ENCODE results near the gene MRPL43. TPM values are rescaled to one million over a fixed set of nuclear protein-coding genes. Genes with fewer than 3 reads are reported as not detected.

MRPL43 gene
- polyA plus RNA-seq, 2 of the 4 experiments (the other 2 are of a cell fraction), result 76.3 to 83.4 TPM

DNA sequence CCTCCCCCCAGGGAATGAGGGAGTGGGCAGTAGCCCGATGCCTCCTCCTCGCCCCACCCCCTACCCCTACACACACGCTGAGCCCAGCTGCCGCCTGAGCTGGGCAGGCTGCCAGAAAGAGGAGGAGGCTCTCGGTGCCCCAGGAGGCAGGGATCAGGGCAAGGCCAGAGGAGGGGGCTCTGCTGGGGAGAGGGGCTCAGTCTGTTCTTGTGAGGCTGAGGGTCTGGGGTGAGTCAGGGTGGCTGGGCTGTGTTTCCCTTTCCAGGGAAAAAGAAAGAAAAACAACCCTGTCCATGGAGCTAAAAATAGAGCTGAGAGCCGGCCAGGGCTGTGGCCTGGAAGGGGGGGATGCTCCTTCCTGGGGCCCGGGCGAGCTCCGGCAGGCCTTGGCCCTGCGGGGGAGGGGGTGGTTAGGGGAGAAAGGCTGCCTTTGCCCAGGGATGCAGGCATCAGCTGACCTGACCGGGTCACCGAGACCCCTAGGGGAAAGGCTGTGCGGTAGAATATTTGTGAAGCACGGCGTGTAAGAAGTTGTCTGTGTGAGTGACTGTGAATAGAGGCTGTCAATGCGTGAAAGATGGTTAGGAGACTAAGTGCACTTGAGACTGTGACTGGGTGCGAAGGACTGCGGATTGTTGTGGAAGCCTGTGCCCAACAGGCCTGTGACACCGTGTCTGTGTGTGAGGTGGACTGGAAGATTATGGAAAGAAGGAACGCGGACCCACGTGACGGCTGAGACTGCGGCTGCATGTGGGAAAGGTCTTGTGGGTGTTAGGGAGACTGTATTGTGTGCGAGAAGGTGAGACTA lies 11.1 kb upstream of the MRPL43 start:
- ATAC-seq (peak; percentile 47 to 59), FAIRE-seq (no peak), DNase-seq (ENCODE audit: low read depth in 1 of 2, low spot score in 1 of 2) (peak; percentile 77 to 90)
- TF ChIP-seq CHD4 (IDR thresholded peaks at IDR 0.05; ENCODE audit: borderline replicate concordance), result no peak
- no peak for TF ChIP-seq CHD2 (IDR thresholded peaks at IDR 0.05; ENCODE audit: low read length, partially characterized antibody)
- TF ChIP-seq, protein P1, sequence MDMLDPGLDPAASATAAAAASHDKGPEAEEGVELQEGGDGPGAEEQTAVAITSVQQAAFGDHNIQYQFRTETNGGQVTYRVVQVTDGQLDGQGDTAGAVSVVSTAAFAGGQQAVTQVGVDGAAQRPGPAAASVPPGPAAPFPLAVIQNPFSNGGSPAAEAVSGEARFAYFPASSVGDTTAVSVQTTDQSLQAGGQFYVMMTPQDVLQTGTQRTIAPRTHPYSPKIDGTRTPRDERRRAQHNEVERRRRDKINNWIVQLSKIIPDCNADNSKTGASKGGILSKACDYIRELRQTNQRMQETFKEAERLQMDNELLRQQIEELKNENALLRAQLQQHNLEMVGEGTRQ (IDR thresholded peaks at IDR 0.05), result peak; percentile 54
- TF ChIP-seq NPAS2 (CRISPR knock-in tag; IDR thresholded peaks at IDR 0.05; ENCODE audit: borderline replicate concordance), result no peak
- no peak for TF ChIP-seq RNF2 (IDR thresholded peaks at IDR 0.05; ENCODE audit: borderline replicate concordance, low read depth)
- no peak for TF ChIP-seq CBX2 (IDR thresholded peaks at IDR 0.05; ENCODE audit: borderline replicate concordance, low read depth)
- peak; percentile 33; the same call in 1 of the 2 replicates for TF ChIP-seq PHF8 (IDR thresholded peaks at IDR 0.05; ENCODE audit: borderline replicate concordance, low read depth)
- ChIA-PET CTCF (interaction anchor here (0.6 to 25.8 kb wide), 27 partner anchors 9 to 144 kb away, joined by 3 to 608 read pairs (median 5); partner anchors contain the start of genes KAZALD1, MRPL43, PDZD7 and SFXN3), POLR2A (interaction anchor here (1.1 to 2.3 kb wide), 6 partner anchors 11 to 63 kb away, joined by 3 to 5 read pairs (median 3); partner anchors contain the start of genes KAZALD1, MRPL43 and TWNK)
- 5% methylated on average over 17 of the region's 25 CpGs for WGBS (ENCODE audit: missing lambda C conversion rate)
- H3K4me1 ChIP-seq, result peaks cover 27% of the 10 kb centered on the region
- H3K4me3 ChIP-seq, result peak overlapping the region; percentile 92
- no peaks in the 10 kb centered on the region for H3K9me3 ChIP-seq
- peak overlapping the region; percentile 89 for H3K4me2 ChIP-seq
- H3K27ac ChIP-seq, result peak overlapping the region; percentile 98

DNA sequence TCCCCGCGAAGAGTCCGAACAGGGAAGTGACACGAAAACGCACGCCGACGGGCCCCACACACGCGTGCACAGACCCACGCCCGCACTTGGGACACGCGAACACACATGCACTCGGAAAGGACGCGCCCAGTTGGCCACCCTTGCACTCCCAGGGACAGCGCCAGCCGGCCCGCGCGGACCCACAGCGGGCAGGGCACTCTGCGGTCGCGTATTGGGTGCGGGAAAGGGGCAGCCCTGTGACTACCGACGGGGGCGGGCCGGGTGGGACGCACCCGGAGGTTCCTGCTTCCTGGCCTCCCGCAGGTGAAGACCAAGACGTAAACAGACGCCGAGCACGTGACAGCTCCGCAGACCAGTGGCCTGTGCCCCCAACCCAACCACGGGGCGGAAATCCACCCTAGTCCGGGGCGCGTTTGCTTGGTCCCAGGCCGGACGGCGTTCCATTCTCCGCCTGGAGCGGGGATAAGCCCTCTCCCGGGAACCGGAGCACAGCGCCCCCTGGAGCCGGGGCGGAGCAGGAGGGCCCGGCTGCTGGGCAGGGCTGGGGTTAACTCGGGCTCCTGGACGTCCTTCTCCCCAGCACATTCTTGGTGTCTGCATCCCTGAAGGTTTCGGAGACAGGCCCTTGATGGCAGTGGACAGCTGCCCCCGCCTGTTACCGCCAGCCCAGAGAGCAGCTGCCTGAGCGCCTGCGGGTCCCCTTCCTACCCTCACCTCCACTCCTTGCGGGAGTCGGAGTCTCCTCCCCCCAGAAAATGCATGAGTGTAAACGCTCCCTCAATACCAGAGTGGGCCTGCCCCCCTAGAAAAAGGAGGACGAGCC lies 10.3 kb upstream of the MRPL43 start:
- ChIA-PET POLR2A (interaction anchor here (1.2 to 2.3 kb wide), 6 partner anchors 10 to 64 kb away, joined by 3 to 6 read pairs (median 4); partner anchors contain the start of genes KAZALD1, MRPL43 and TWNK), CTCF (interaction anchor here (0.5 to 25.8 kb wide), 33 partner anchors 10 to 839 kb away, joined by 3 to 608 read pairs (median 4); partner anchors contain the start of genes KAZALD1, MRPL43, PDZD7 and SEMA4G)
- DNase-seq (ENCODE audit: low read depth in 1 of 2, low spot score in 1 of 2) (peak; percentile 85 to 94), ATAC-seq (peak; percentile 62 to 84), FAIRE-seq (no peak)
- Histone ChIP-seq H3K27ac (peak overlapping the region; percentile 98), H3K4me3 (peak overlapping the region; percentile 92), H3K4me2 (peak overlapping the region; percentile 89), H3K4me1 (peaks cover 27% of the 10 kb centered on the region), H3K9me3 (no peaks in the 10 kb centered on the region)
- 0% methylated on average over 17 of the region's 66 CpGs for WGBS (ENCODE audit: missing lambda C conversion rate)
- TF ChIP-seq, protein P1 (IDR thresholded peaks at IDR 0.05), result peak; percentile 64
- TF ChIP-seq KDM1A (IDR thresholded peaks at IDR 0.05; ENCODE audit: low read depth), result no peak
- no peak for TF ChIP-seq CHD4 (IDR thresholded peaks at IDR 0.05; ENCODE audit: borderline replicate concordance)
- TF ChIP-seq, protein P2, sequence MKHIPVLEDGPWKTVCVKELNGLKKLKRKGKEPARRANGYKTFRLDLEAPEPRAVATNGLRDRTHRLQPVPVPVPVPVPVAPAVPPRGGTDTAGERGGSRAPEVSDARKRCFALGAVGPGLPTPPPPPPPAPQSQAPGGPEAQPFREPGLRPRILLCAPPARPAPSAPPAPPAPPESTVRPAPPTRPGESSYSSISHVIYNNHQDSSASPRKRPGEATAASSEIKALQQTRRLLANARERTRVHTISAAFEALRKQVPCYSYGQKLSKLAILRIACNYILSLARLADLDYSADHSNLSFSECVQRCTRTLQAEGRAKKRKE (CRISPR knock-in tag; IDR thresholded peaks at IDR 0.05; ENCODE audit: low read depth), result no peak
- TF ChIP-seq JUN (IDR thresholded peaks at IDR 0.05), result peak; percentile 20 to 44; a peak in 3 of 5 replicates
- TF ChIP-seq HOXA7 (CRISPR knock-in tag; IDR thresholded peaks at IDR 0.05), result no peak
- TF ChIP-seq, protein P3, sequence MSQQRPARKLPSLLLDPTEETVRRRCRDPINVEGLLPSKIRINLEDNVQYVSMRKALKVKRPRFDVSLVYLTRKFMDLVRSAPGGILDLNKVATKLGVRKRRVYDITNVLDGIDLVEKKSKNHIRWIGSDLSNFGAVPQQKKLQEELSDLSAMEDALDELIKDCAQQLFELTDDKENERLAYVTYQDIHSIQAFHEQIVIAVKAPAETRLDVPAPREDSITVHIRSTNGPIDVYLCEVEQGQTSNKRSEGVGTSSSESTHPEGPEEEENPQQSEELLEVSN (IDR thresholded peaks at IDR 0.05; ENCODE audit: borderline replicate concordance, low read depth), result peak; percentile 37; the same call in 1 of the 2 replicates
- TF ChIP-seq POLR2A (IDR thresholded peaks at IDR 0.05; ENCODE audit: low read length), result peak; percentile 29
- no peak for TF ChIP-seq GATA3 (IDR thresholded peaks at IDR 0.05; ENCODE audit: borderline replicate concordance)
- TF ChIP-seq FOSB (CRISPR knock-in tag; IDR thresholded peaks at IDR 0.05), result no peak
- no peak for TF ChIP-seq MYC (IDR thresholded peaks at IDR 0.05; ENCODE audit: borderline replicate concordance, low read length)
- TF ChIP-seq FOXS1 (CRISPR knock-in tag; IDR thresholded peaks at IDR 0.05), result no peak
- TF ChIP-seq RARB (CRISPR knock-in tag; IDR thresholded peaks at IDR 0.05), result no peak
- TF ChIP-seq, protein P4, sequence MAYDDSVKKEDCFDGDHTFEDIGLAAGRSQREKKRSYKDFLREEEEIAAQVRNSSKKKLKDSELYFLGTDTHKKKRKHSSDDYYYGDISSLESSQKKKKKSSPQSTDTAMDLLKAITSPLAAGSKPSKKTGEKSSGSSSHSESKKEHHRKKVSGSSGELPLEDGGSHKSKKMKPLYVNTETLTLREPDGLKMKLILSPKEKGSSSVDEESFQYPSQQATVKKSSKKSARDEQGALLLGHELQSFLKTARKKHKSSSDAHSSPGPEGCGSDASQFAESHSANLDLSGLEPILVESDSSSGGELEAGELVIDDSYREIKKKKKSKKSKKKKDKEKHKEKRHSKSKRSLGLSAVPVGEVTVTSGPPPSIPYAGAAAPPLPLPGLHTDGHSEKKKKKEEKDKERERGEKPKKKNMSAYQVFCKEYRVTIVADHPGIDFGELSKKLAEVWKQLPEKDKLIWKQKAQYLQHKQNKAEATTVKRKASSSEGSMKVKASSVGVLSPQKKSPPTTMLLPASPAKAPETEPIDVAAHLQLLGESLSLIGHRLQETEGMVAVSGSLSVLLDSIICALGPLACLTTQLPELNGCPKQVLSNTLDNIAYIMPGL (CRISPR knock-in tag; IDR thresholded peaks at IDR 0.05; ENCODE audit: borderline replicate concordance), result peak; percentile 94; the same call in 1 of the 2 replicates
- TF ChIP-seq NR3C1 (IDR thresholded peaks at IDR 0.05), result no peak
- TF ChIP-seq SREBF2 (IDR thresholded peaks at IDR 0.05), result no peak
- TF ChIP-seq, protein P5, sequence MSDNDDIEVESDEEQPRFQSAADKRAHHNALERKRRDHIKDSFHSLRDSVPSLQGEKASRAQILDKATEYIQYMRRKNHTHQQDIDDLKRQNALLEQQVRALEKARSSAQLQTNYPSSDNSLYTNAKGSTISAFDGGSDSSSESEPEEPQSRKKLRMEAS (IDR thresholded peaks at IDR 0.05), result peak; percentile 86
- no peak for TF ChIP-seq JUNB (IDR thresholded peaks at IDR 0.05)
- 0 out of 2 replicates have a peak, but pooled peaks have one; percentile 32 for TF ChIP-seq RCOR1 (IDR thresholded peaks at IDR 0.05; ENCODE audit: low read depth, low read length)
- no peak for TF ChIP-seq ZSCAN20 (CRISPR knock-in tag; IDR thresholded peaks at IDR 0.05)
- 0 out of 2 replicates have a peak, but pooled peaks have one; percentile 25 for TF ChIP-seq ESRRA (IDR thresholded peaks at IDR 0.05; ENCODE audit: borderline replicate concordance, low read length)
- TF ChIP-seq CHD2 (IDR thresholded peaks at IDR 0.05; ENCODE audit: low read length, partially characterized antibody), result no peak
- TF ChIP-seq SMC3 (IDR thresholded peaks at IDR 0.05), result no peak

Data from A549 (cell line).